ENCODE results near the gene TMEM18. TPM values are rescaled to one million over a fixed set of nuclear protein-coding genes. Genes with fewer than 3 reads are reported as not detected.

The TMEM18 gene
- polyA plus RNA-seq, 1 donor from 2014 or later: 58.6 TPM

DNA sequence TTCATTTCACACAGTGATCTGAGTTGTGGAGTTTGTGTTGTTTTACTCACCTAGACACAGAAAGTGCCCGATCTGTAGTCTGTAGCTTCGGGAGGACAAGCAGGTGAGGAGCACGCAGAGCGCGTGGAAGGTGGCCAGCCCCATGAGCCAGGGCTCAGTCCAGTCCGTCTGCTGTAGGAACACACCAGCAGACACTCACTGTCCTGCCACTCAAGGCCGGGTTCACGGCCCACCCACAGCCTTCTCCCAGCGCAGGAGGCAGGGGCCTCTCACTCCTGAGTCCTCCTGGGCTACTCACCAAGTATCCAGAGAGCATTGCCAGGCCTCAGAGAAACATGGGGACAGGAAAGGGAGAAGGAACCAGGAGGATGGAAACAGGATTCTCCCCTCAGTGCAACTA, 1.7 kb downstream of the TMEM18 start:
- TF ChIP-seq CTCF (IDR thresholded peaks at IDR 0.05; ENCODE audit: poor library complexity, severe bottlenecking): no peak
- no peak for TF ChIP-seq RAD21 (conservative IDR thresholded peaks at IDR 0.05)
- TF ChIP-seq REST (IDR thresholded peaks at IDR 0.05; ENCODE audit: borderline replicate concordance): no peak
- no peak for TF ChIP-seq TAF1 (IDR thresholded peaks at IDR 0.05; ENCODE audit: low read depth)
- TF ChIP-seq EP300 (conservative IDR thresholded peaks at IDR 0.05; ENCODE audit: poor library complexity, severe bottlenecking): no peak
- no peak for TF ChIP-seq POLR2AphosphoS5 (IDR thresholded peaks at IDR 0.05)
- no peak for TF ChIP-seq EZH2 (IDR thresholded peaks at IDR 0.05; ENCODE audit: borderline replicate concordance, insufficient read depth, low read length, poor library complexity, severe bottlenecking)
- no peak for TF ChIP-seq MXI1 (conservative IDR thresholded peaks at IDR 0.05; ENCODE audit: poor library complexity, severe bottlenecking)
- no peak for TF ChIP-seq SMC3 (conservative IDR thresholded peaks at IDR 0.05; ENCODE audit: poor library complexity)
- no peaks in the 10 kb centered on the region for H3K9me3 ChIP-seq (ENCODE audit: low read length)
- no peak overlapping the region for H2AFZ ChIP-seq (ENCODE audit: low read depth, low read length)
- H3K27me3 ChIP-seq (ENCODE audit: insufficient read depth, low read depth, low read length): no peaks in the 10 kb centered on the region
- H4K20me1 ChIP-seq (ENCODE audit: insufficient read depth): no peaks in the 10 kb centered on the region
- no peaks in the 10 kb centered on the region for H3K9me2 ChIP-seq (ENCODE audit: insufficient read depth, low read length)
- peak overlapping the region; percentile 84 for H3K4me3 ChIP-seq (ENCODE audit: low read length)
- peak overlapping the region; percentile 82 for H3K4me2 ChIP-seq (ENCODE audit: low read length)
- H3F3A ChIP-seq (ENCODE audit: insufficient read depth, low read length, poor library complexity, severe bottlenecking): no peaks in the 10 kb centered on the region
- H3K27ac ChIP-seq (ENCODE audit: low read length): no peak overlapping the region
- no peaks in the 10 kb centered on the region for H3K79me2 ChIP-seq (replicated peaks; ENCODE audit: insufficient read depth, low read length)
- H3K9ac ChIP-seq (ENCODE audit: low read length): no peak overlapping the region
- no peaks in the 10 kb centered on the region for H3K36me3 ChIP-seq (ENCODE audit: insufficient read depth, low read length)

GRCh38 chr2:675051-675450, 2.2 kb downstream of the TMEM18 start:
- H3K9me3 ChIP-seq (ENCODE audit: low read length): no peaks in the 10 kb centered on the region
- no peaks in the 10 kb centered on the region for H3K36me3 ChIP-seq (ENCODE audit: insufficient read depth, low read length)
- H3K9me2 ChIP-seq (ENCODE audit: insufficient read depth, low read length): no peaks in the 10 kb centered on the region
- no peak for TF ChIP-seq SMC3 (conservative IDR thresholded peaks at IDR 0.05; ENCODE audit: poor library complexity)
- no peaks in the 10 kb centered on the region for H3K79me2 ChIP-seq (replicated peaks; ENCODE audit: insufficient read depth, low read length)
- no peak overlapping the region for H3K4me2 ChIP-seq (ENCODE audit: low read length)
- no peak overlapping the region for H3K9ac ChIP-seq (ENCODE audit: low read length)
- H4K20me1 ChIP-seq (ENCODE audit: insufficient read depth): no peaks in the 10 kb centered on the region
- no peaks in the 10 kb centered on the region for H3F3A ChIP-seq (ENCODE audit: insufficient read depth, low read length, poor library complexity, severe bottlenecking)
- no peaks in the 10 kb centered on the region for H3K27me3 ChIP-seq (ENCODE audit: insufficient read depth, low read depth, low read length)
- H3K27ac ChIP-seq (ENCODE audit: low read length): no peak overlapping the region
- no peak overlapping the region for H2AFZ ChIP-seq (ENCODE audit: low read depth, low read length)
- peak overlapping the region; percentile 84 for H3K4me3 ChIP-seq (ENCODE audit: low read length)

Data from neural cell (in vitro differentiated cells).